K562 (cell line): ENCODE measurements around the gene PEX19. TPM values are rescaled to one million over a fixed set of nuclear protein-coding genes. Genes with fewer than 3 reads are reported as not detected.
A peak's percentile ranks its signal among the peaks of the same experiment; 100 is the strongest.

Experiments used
- CREB1 ChIP-seq, 2 experiments: sonication (generic) in 1 of 2; formaldehyde crosslinking in 1 of 2; IDR thresholded peaks; 2 replicates each; pipeline versions ENCODE4 v1.6.1 to v1.8.0; 2012 to 2022; ENCODE audit warnings: inconsistent platforms in 1 of 2, mild to moderate bottlenecking in 1 of 2, missing genetic modification reagents in 1 of 2, moderate library complexity in 1 of 2
- FOXK1 ChIP-seq: sonication (generic); formaldehyde crosslinking; IDR thresholded peaks from 2 replicates; pipeline ENCODE4 v1.8.0; 2022; ENCODE audit warnings: missing genetic modification reagents, mild to moderate bottlenecking, borderline replicate concordance
- KDM5B ChIP-seq: fragments of 200-600 bp; sonication (generic); IDR thresholded peaks from 2 replicates; pipeline ENCODE4 v1.6.1; 2012; ENCODE audit warnings: low read depth, mild to moderate bottlenecking, moderate library complexity, low read length, control low read depth, inconsistent platforms; ENCODE audit not compliant: insufficient replicate concordance
- KLF16 ChIP-seq: IDR thresholded peaks from 2 replicates; pipeline ENCODE4 v1.6.1; 2016; ENCODE audit warnings: antibody characterized with exemption
- NFE2L1 ChIP-seq: fragments of 450-650 bp; IDR thresholded peaks from 2 replicates; pipeline ENCODE4 v1.6.1; 2016; ENCODE audit warnings: missing genetic modification characterization, low read depth, mild to moderate bottlenecking, missing compliant biosample characterization, moderate library complexity, borderline replicate concordance
- SUPT5H ChIP-seq: fragments of 450-650 bp; IDR thresholded peaks from 2 replicates; pipeline ENCODE4 v1.6.1; 2016
- XRCC4 ChIP-seq: IDR thresholded peaks from one replicate; pipeline ENCODE4 v1.6.1; 2011; ENCODE audit not compliant: insufficient read depth, insufficient read length; ENCODE audit errors: extremely low read depth
- ZBTB8A ChIP-seq: fragments of 450-650 bp; IDR thresholded peaks from 2 replicates; pipeline ENCODE4 v1.6.1; 2018; ENCODE audit warnings: mild to moderate bottlenecking, moderate library complexity; ENCODE audit not compliant: partially characterized antibody
- ZNF12 ChIP-seq: sonication (generic); formaldehyde crosslinking; IDR thresholded peaks from 2 replicates; pipeline ENCODE4 v1.4.0; 2020; ENCODE audit warnings: mild to moderate bottlenecking, missing genetic modification reagents
- ZNF197 ChIP-seq: fragments of 200-800 bp; sonication (Bioruptor generic); IDR thresholded peaks from 2 replicates; pipeline ENCODE4 v1.6.1; 2016; ENCODE audit warnings: low read depth, missing genetic modification characterization, missing compliant biosample characterization
- ZSCAN32 ChIP-seq: fragments of 450-650 bp; formaldehyde crosslinking; IDR thresholded peaks from 2 replicates; pipeline ENCODE4 v1.4.0; 2020; ENCODE audit warnings: mild to moderate bottlenecking, moderate library complexity
- polyA plus RNA-seq, 8 experiments: library from polyadenylated mRNA; depleted of rRNA in 4 of 8; stranded (reverse) in 5 of 8; unstranded in 3 of 8; fragments of >200 nt; fragmentation: Nextera tagmentation in 2 of 8; fragmentation: Illumina TruSeq in 1 of 8; extraction: Ambion mirVana in 2 of 8; extraction: Trizol in 1 of 8; gene quantifications; 2 replicates each; pipeline versions ENCODE4 v1.2.1 to v1.2.3, GENCODE V29; 2011 to 2014; ENCODE audit warnings: inconsistent platforms in 1 of 8, missing spikeins in 1 of 8
- total RNA-seq, 7 experiments: library from RNA; depleted of rRNA in 6 of 7; stranded (reverse); fragments of >200 nt in 6 of 7; fragmentation: Illumina TruSeq in 2 of 7; extraction: Trizol in 2 of 7; gene quantifications; 2 replicates each; pipeline versions ENCODE4 v1.2.1 to v1.2.3, GENCODE V29; 2011 to 2021; ENCODE audit warnings: low replicate concordance in 1 of 7
- TF ChIP-seq, protein P1 (sequence below): fragments of 450-650 bp; IDR thresholded peaks from 2 replicates; pipeline ENCODE4 v1.6.1; 2016; ENCODE audit warnings: mild to moderate bottlenecking, moderate library complexity
- TF ChIP-seq, protein P2 (sequence below): fragments of 250-450 bp; sonication (Bioruptor Pico); IDR thresholded peaks from 2 replicates; pipeline ENCODE4 v1.4.0; 2020; ENCODE audit warnings: mild to moderate bottlenecking, moderate library complexity, borderline replicate concordance

PEX19 gene
- total and polyA plus RNA-seq, 9 of the 15 experiments (the other 6 are each of a cell fraction or from before 2014, with no cell fraction given) = 32.5 to 103 (median 59.8) TPM

DNA sequence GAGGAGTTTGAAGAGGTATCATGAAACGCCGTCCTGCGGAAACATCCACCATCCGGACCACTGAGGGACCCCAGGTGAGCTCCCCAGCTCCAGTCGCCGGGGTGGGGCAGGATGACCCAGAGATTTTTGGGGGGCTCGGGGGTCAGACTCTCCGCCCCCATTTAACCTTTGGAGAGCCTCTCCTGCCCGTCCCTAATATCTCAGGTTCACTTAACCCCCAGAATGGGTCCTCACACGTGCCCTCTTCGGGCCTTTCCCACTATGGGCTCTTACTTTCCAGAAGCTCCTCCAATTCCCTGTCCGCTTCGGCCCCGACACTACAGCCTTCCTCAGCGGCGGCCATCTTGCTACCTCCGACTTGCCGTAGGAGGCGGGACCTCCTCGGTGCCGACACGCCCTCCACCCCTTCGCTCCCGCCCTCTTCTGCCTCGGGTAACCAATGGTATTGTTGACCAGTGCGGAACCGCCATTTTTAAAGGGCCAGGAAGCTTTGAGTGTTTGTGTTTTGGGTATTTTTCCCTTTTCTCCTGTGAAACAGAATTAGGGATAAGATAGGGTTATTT, at the start of gene PEX19 (continued):
- TF ChIP-seq, protein P1, sequence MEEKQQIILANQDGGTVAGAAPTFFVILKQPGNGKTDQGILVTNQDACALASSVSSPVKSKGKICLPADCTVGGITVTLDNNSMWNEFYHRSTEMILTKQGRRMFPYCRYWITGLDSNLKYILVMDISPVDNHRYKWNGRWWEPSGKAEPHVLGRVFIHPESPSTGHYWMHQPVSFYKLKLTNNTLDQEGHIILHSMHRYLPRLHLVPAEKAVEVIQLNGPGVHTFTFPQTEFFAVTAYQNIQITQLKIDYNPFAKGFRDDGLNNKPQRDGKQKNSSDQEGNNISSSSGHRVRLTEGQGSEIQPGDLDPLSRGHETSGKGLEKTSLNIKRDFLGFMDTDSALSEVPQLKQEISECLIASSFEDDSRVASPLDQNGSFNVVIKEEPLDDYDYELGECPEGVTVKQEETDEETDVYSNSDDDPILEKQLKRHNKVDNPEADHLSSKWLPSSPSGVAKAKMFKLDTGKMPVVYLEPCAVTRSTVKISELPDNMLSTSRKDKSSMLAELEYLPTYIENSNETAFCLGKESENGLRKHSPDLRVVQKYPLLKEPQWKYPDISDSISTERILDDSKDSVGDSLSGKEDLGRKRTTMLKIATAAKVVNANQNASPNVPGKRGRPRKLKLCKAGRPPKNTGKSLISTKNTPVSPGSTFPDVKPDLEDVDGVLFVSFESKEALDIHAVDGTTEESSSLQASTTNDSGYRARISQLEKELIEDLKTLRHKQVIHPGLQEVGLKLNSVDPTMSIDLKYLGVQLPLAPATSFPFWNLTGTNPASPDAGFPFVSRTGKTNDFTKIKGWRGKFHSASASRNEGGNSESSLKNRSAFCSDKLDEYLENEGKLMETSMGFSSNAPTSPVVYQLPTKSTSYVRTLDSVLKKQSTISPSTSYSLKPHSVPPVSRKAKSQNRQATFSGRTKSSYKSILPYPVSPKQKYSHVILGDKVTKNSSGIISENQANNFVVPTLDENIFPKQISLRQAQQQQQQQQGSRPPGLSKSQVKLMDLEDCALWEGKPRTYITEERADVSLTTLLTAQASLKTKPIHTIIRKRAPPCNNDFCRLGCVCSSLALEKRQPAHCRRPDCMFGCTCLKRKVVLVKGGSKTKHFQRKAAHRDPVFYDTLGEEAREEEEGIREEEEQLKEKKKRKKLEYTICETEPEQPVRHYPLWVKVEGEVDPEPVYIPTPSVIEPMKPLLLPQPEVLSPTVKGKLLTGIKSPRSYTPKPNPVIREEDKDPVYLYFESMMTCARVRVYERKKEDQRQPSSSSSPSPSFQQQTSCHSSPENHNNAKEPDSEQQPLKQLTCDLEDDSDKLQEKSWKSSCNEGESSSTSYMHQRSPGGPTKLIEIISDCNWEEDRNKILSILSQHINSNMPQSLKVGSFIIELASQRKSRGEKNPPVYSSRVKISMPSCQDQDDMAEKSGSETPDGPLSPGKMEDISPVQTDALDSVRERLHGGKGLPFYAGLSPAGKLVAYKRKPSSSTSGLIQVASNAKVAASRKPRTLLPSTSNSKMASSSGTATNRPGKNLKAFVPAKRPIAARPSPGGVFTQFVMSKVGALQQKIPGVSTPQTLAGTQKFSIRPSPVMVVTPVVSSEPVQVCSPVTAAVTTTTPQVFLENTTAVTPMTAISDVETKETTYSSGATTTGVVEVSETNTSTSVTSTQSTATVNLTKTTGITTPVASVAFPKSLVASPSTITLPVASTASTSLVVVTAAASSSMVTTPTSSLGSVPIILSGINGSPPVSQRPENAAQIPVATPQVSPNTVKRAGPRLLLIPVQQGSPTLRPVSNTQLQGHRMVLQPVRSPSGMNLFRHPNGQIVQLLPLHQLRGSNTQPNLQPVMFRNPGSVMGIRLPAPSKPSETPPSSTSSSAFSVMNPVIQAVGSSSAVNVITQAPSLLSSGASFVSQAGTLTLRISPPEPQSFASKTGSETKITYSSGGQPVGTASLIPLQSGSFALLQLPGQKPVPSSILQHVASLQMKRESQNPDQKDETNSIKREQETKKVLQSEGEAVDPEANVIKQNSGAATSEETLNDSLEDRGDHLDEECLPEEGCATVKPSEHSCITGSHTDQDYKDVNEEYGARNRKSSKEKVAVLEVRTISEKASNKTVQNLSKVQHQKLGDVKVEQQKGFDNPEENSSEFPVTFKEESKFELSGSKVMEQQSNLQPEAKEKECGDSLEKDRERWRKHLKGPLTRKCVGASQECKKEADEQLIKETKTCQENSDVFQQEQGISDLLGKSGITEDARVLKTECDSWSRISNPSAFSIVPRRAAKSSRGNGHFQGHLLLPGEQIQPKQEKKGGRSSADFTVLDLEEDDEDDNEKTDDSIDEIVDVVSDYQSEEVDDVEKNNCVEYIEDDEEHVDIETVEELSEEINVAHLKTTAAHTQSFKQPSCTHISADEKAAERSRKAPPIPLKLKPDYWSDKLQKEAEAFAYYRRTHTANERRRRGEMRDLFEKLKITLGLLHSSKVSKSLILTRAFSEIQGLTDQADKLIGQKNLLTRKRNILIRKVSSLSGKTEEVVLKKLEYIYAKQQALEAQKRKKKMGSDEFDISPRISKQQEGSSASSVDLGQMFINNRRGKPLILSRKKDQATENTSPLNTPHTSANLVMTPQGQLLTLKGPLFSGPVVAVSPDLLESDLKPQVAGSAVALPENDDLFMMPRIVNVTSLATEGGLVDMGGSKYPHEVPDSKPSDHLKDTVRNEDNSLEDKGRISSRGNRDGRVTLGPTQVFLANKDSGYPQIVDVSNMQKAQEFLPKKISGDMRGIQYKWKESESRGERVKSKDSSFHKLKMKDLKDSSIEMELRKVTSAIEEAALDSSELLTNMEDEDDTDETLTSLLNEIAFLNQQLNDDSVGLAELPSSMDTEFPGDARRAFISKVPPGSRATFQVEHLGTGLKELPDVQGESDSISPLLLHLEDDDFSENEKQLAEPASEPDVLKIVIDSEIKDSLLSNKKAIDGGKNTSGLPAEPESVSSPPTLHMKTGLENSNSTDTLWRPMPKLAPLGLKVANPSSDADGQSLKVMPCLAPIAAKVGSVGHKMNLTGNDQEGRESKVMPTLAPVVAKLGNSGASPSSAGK = no peak
- peak; percentile 92 for TF ChIP-seq SUPT5H
- TF ChIP-seq KDM5B = peak; percentile 90
- TF ChIP-seq XRCC4 = no peak
- TF ChIP-seq, protein P2, sequence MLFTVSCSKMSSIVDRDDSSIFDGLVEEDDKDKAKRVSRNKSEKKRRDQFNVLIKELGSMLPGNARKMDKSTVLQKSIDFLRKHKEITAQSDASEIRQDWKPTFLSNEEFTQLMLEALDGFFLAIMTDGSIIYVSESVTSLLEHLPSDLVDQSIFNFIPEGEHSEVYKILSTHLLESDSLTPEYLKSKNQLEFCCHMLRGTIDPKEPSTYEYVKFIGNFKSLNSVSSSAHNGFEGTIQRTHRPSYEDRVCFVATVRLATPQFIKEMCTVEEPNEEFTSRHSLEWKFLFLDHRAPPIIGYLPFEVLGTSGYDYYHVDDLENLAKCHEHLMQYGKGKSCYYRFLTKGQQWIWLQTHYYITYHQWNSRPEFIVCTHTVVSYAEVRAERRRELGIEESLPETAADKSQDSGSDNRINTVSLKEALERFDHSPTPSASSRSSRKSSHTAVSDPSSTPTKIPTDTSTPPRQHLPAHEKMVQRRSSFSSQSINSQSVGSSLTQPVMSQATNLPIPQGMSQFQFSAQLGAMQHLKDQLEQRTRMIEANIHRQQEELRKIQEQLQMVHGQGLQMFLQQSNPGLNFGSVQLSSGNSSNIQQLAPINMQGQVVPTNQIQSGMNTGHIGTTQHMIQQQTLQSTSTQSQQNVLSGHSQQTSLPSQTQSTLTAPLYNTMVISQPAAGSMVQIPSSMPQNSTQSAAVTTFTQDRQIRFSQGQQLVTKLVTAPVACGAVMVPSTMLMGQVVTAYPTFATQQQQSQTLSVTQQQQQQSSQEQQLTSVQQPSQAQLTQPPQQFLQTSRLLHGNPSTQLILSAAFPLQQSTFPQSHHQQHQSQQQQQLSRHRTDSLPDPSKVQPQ = no peak
- TF ChIP-seq ZNF197 (CRISPR knock-in tag) = no peak
- TF ChIP-seq KLF16 = peak; percentile 73
- TF ChIP-seq ZNF12 (CRISPR knock-in tag) = no peak
- TF ChIP-seq ZSCAN32 (CRISPR knock-in tag) = no peak
- peak; percentile 37; the same call in 1 of the 2 replicates for TF ChIP-seq CREB1 (IDR thresholded peaks at IDR 0.05)
- TF ChIP-seq CREB1 (CRISPR knock-in tag; IDR thresholded peaks at IDR 0.05) = peak; percentile 60
- no peak for TF ChIP-seq NFE2L1
- TF ChIP-seq FOXK1 = no peak
- no peak for TF ChIP-seq ZBTB8A
